Measurements from ENCODE around the gene TMEM200A. TPM values are rescaled to one million over a fixed set of nuclear protein-coding genes. Genes with fewer than 3 reads are reported as not detected.
A peak's percentile ranks its signal among the peaks of the same experiment; 100 is the strongest.

TMEM200A gene
- total RNA-seq, 4 donors from 2014 or later, result 0.79 to 4.4 (median 2.7) TPM

GRCh38 chr6:130354322-130354721 lies 11.5 kb upstream of the TMEM200A start:
- ATAC-seq (ENCODE audit: low FRiP score) (no peak), DNase-seq (ENCODE audit: low spot score) (no peak)
- no peak for TF ChIP-seq CTCF (IDR thresholded peaks at IDR 0.05)

DNA sequence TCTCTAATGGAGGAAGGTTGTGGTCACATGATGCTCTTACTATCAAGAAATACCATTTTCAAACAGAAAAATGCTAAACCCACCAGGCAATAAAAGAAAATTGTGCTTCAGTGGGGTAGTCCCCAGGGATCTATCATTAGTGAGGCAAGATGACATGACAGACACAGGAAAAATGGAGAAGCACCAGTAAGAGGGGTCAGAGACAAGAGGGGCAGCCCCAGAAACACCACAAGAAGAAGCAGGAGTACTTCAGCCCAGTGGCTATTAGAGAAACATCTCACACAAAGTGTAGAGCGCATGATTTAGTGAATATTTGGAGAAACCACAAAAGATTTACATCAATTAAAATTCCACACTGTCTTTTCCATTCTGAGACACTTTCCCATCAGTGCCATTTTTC lies 10.2 kb upstream of the TMEM200A start:
- no peak for ATAC-seq (ENCODE audit: low FRiP score)
- TF ChIP-seq CTCF (IDR thresholded peaks at IDR 0.05), result no peak
- no peak for DNase-seq (ENCODE audit: low spot score)

GRCh38 chr6:130357436-130357835 lies 8.4 kb upstream of the TMEM200A start:
- TF ChIP-seq CTCF (IDR thresholded peaks at IDR 0.05), result no peak
- ATAC-seq (ENCODE audit: low FRiP score) (no peak), DNase-seq (ENCODE audit: low spot score) (no peak)

- DNase-seq (ENCODE audit: low spot score) (no peak), ATAC-seq (ENCODE audit: low FRiP score) (no peak)
- TF ChIP-seq CTCF (IDR thresholded peaks at IDR 0.05), result no peak
Measured at GRCh38 chr6:130359736-130360135, 6.1 kb upstream of the TMEM200A start.

- DNase-seq (ENCODE audit: low spot score), result no peak
- no peak for TF ChIP-seq CTCF (IDR thresholded peaks at IDR 0.05)
- ATAC-seq (ENCODE audit: low FRiP score), result no peak
Measured at GRCh38 chr6:130362128-130362527, 3.7 kb upstream of the TMEM200A start.

DNA sequence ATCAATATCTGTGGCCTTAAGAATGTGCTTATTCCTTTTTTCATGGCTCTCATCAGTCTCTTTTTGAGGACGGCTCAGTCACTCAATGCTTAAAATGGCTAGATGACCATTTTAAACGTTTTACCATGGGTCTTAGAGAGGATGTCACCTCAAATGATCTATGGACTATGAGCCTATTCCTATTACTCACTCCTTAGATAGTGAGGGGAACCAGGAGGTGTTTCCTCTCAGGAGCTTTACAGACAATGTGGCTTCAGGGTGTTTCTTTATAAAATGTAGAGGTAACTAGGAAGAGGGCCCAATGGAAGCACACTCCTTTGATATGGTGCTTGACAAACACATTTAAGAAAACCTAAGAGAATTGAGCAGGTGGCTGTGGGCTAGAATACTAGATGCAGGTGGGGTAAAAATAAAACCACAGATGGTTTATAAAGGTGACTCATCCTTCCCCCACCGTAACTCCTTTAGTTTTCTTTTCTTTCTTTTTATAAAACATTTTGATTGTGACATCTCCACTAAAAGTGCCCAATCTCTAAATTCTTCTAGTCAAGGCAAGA lies 1.5 kb upstream of the TMEM200A start:
- no peak for TF ChIP-seq CTCF (IDR thresholded peaks at IDR 0.05)
- no peak for DNase-seq (ENCODE audit: low spot score)
- ATAC-seq (ENCODE audit: low FRiP score), result no peak

DNA sequence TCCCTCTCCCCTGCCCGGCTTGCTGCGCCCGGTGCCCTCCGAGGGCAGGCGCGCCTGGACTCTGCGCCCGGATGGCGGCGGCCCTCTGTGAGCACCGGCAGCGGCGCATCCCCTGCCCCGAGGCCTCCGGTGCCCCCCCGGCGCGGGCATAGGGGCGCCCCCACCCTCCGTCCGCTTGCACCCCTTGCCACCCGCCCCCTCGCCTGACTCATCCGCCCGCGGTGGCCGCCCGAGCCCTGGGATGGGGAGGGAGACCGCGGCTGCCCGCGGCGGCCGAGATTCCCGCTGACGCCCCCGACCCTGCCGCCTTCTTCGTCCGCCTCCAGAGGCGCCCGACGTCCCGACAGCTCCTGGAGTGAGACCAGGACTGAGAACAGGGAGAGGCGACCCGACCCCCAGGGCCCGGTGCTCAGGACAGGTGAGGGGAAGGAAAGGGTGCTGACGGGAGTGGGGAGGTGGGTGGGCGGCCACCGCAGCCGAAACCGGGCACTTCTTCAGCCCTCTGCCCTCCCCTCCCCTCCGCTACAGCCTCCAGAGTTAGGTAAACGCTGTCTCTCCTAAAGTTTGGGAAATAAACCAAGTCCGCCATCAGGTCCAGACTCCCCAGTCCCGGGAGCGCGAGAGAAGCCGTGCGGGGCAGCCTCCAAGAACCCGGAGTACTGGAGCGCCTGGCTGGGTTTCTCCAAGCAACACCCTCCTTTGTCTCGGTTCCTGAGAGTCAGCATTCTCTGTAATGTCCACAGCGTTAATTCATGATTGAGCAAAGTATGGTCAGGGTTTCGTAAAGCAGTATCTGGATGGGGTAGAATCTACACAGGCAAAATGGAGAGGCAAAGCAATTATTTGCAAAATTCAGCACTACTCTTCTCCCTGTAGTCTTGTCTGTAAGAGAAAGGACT lies 539 bp downstream of the TMEM200A start:
- DNase-seq (ENCODE audit: low spot score) (peak; percentile 24), ATAC-seq (ENCODE audit: low FRiP score) (peak; percentile 77)
- TF ChIP-seq CTCF (IDR thresholded peaks at IDR 0.05), result no peak

Data from omental fat pad (tissue), 4 donors.